ENCODE results near the gene ERBB4. TPM values are rescaled to one million over a fixed set of nuclear protein-coding genes. Genes with fewer than 3 reads are reported as not detected.

The ERBB4 gene
- total RNA-seq, 1 donor from 2014 or later, result 127 TPM

GRCh38 chr2:212427638-212428037 lies 111.0 kb downstream of the ERBB4 start:
- DNase-seq, result no peak

- no peak for DNase-seq
Measured at GRCh38 chr2:212426637-212427412, 111.8 kb downstream of the ERBB4 start.

DNA sequence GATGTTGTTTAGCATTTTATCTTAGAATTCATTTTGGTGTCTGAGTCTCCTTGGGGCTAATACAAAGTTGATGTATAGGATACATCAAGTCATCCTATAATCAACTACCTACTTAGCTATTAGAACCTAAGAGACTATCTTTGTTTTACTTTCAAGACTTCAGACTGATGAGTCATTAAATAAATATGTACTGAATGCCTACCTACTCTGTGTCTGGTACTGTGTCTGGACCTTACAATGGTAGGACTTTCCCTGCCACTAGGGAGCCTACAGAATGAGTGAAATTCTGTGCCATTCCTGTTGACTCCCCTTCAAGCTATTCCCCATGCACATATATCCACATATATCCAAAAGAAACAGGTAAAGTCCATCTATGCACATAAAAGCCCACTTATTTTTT lies 114.5 kb downstream of the ERBB4 start:
- no peak for DNase-seq

DNA sequence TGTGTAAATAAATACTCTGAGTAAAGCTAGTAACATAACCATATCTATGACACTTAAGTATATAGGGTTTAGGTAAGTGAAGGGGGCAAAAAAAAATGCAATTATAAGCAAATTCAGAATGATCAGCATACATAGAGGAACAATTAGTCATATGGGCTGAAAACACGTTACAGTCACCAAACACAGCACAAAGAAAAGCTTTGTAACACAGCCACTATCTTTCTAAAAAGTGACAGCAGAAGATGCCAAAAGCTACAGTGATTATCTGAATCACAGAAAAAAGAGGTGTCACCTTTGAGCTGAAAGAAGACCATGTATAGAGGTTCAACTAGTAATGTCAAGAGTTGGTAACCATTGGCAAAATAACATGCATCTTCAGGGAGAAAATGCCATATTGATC lies 115.5 kb downstream of the ERBB4 start:
- DNase-seq, result no peak

GRCh38 chr2:212421556-212422334 lies 116.9 kb downstream of the ERBB4 start:
- DNase-seq, result no peak

- no peak for DNase-seq
Measured at GRCh38 chr2:212416086-212416485, 122.5 kb downstream of the ERBB4 start.

DNA sequence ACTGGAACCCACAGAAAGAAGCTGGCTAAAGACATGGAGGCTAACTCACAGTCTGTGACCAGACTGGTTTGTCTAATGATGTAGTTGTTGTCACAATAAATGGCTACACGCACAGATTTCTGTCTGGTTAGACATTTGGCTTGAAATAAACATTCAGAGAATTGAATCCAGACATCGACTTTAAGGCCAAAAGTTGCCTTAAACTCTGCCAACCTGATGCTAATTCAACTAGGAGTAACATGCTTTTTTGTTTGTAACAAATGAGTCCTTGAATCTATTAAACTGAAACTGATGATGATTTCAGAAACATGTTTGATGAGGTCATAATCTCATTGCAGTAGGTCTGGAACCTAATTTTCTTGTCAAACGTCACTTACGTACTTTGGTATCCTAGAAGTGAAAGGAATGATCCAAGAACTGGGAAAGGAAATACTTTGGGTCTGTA lies 123.8 kb downstream of the ERBB4 start:
- no peak for DNase-seq

GRCh38 chr2:212409560-212409959 lies 129.0 kb downstream of the ERBB4 start:
- no peak for DNase-seq

DNA sequence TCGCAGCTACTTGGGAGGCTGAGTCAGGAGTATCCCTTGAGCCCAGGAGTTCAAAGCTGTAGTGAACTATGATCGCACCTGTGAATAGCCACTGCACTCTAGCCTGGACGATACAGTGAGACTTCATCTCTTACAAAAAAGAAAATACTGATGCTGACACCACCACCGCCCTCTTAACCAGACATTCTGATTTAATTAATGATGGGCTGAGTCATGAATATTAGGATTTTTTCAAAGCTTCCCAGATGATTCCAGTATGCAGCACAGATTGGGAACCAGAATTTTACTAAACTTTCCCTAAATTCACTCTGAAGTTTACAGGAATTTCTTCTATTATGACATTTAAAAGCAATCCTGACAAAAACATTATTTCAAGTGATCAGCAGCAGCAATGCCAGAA lies 130.1 kb downstream of the ERBB4 start:
- DNase-seq, result no peak

GRCh38 chr2:212406716-212407115 lies 131.9 kb downstream of the ERBB4 start:
- DNase-seq, result no peak

- no peak for DNase-seq
Measured at GRCh38 chr2:212402316-212402715, 136.3 kb downstream of the ERBB4 start.

- no peak for DNase-seq
Measured at GRCh38 chr2:212398316-212398715, 140.3 kb downstream of the ERBB4 start.

- DNase-seq, result no peak
Measured at GRCh38 chr2:212392544-212392943, 146.1 kb downstream of the ERBB4 start.

- DNase-seq, result no peak
Measured at GRCh38 chr2:212392043-212392442, 146.6 kb downstream of the ERBB4 start.

DNA sequence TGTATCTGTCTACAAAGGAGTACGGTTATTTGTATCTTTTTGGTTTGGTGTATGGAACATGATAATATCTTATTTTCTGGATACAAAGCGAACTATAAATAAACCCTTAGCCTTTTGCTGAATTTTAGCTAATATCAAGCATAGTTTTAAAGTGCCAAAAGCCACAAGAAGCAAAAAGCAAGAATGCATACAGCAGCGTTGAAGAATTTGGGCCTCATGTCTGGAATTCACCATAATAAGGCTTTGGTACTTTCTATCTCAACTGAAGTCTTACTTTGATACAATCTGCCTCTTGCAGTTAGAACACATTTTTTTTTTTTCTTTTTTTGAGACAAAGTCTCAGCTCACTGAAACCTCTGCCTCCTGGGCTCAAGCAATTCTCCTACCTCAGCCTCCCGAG lies 151.5 kb downstream of the ERBB4 start:
- no peak for DNase-seq

DNA sequence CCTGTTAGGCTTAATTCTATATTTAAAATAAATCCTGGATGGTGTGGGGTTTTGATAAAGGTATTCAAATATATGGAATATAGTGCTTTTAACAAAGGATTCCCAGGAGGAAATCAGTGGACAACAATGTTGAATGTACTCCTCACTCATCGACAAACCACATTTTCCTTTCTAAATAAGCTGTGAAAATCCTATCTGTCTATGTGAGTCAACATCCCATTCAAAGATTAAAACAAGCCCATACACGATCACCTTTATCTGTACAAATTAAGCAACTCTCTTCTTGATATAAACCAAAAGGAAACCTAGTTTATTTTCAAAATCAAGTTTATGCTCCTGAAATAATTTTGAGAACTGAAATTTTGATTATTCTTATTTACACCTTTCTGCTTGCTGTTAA lies 153.4 kb downstream of the ERBB4 start:
- no peak for DNase-seq

- no peak for DNase-seq
Measured at GRCh38 chr2:212384027-212384426, 154.6 kb downstream of the ERBB4 start.

- DNase-seq, result no peak
Measured at GRCh38 chr2:212381428-212382102, 157.0 kb downstream of the ERBB4 start.

- no peak for DNase-seq
Measured at GRCh38 chr2:212379103-212379502, 159.5 kb downstream of the ERBB4 start.

DNA sequence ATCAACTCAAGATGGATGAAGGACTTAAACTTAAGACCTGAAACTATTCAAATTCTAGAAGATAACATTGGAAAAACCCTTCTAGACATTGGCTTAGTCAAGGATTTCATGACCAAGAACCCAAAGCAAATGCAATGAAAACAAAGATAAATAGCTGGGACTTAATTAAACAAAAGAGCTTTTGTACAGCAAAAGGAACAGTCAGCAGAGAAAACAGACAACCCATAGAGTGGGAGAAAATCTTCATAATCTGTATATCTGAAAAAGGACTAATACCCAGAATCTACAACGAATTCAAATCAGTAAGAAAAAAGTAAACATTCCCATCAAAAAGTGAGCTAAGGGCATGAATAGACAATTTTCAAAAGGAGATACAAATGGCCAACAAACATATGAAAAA lies 171.2 kb downstream of the ERBB4 start:
- no peak for DNase-seq

DNA sequence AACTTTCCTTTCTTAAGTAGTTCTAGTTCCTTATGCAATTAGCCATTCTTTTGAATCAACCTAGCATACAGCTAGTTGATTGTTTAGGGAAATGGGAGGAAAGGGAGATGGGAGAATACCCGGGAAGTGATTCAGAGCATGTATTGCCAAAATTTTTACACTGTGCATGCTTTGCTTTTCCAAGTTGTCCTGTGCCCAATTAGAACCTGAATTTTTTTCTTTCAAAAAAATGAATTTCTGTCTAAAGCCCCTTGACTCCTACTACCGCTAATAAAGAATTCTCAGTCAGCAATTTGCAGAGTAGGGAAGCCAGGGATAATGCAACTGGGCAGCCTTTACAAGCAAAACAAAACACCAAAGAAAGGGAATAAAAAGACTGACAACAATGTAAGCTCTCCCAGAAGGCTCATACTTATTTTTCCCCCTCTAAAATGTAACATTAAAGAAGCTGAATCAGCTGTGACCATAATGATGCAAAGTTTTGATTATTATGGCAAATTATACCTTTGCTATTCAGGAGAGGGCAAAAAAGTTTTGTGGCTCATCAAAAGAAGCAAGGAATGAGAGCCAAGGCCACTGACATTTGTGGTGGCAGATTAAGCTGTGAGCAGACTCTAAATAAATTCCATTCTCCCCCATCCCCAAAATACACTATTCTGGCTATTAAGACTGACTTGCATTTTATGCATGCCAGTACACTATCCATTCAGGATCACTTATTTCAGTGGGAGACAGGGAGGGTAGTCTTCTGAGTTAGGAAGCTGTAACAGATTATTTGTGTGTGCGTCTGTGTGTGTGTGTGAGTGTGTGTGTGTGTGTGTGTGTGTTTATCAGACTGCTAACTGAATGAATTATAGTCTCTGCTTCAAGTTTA lies 174.3 kb downstream of the ERBB4 start:
- no peak for DNase-seq

GRCh38 chr2:212361174-212361756 lies 177.3 kb downstream of the ERBB4 start:
- DNase-seq, result no peak
